Transverse colon (tissue), 4 donors: ENCODE data around the gene DPYD. TPM values are rescaled to one million over a fixed set of nuclear protein-coding genes. Genes with fewer than 3 reads are reported as not detected.

Experiments used
- DNase-seq: peaks from one replicate; pipeline ENCODE4 v3.0.0-alpha.2; 2019
- H3K27ac ChIP-seq, 4 donors: fragments of 200-600 bp; sonication (generic); 2 replicates each; pipeline ENCODE4 v1.5.1; 2016 to 2018; ENCODE audit warnings: inconsistent platforms in 4 of 4
- H3K27me3 ChIP-seq: fragments of 200-600 bp; sonication (generic); 2 replicates; pipeline ENCODE4 v1.5.1; 2017; ENCODE audit warnings: inconsistent platforms
- H3K36me3 ChIP-seq, 4 donors: fragments of 200-600 bp; sonication (generic); 2 replicates each; pipeline ENCODE4 v1.5.1; 2017 to 2019; ENCODE audit warnings: inconsistent platforms in 4 of 4
- H3K4me1 ChIP-seq, 4 donors: fragments of 200-600 bp; sonication (generic); 2 replicates each; pipeline ENCODE4 v1.5.1; 2017 to 2020; ENCODE audit warnings: inconsistent platforms in 4 of 4
- H3K4me3 ChIP-seq, 4 donors: fragments of 200-600 bp; sonication (generic); 1 replicate in 1 of 4; 2 replicates in 3 of 4; pipeline versions ENCODE4 v1.5.1 to v1.6.1; 2017 to 2019; ENCODE audit warnings: inconsistent platforms in 4 of 4
- H3K9me3 ChIP-seq, 2 donors: fragments of 200-600 bp; sonication (generic); 2 replicates each; pipeline ENCODE4 v1.5.1; 2017 to 2019; ENCODE audit warnings: inconsistent platforms in 2 of 2
- EP300 ChIP-seq: sonication (generic); formaldehyde crosslinking; IDR thresholded peaks from one replicate; pipeline ENCODE4 v1.6.1; 2017; ENCODE audit warnings: antibody characterized with exemption, low read depth
- POLR2A ChIP-seq: fragments of 450-650 bp; IDR thresholded peaks from one replicate; pipeline ENCODE4 v1.6.1; 2016; ENCODE audit warnings: antibody characterized with exemption, mild to moderate bottlenecking, moderate library complexity
- POLR2AphosphoS5 ChIP-seq, 3 donors: sonication (generic); formaldehyde crosslinking; IDR thresholded peaks; one replicate each; pipeline ENCODE4 v1.6.1; 2016; ENCODE audit warnings: antibody characterized with exemption in 3 of 3
- WGBS, 2 donors: methylation state at CpG; one replicate each; pipeline ENCODE4 v1.1.5; 2018; ENCODE audit warnings: low coverage in 1 of 2; 5-methylcytosine and 5-hydroxymethylcytosine counted together
- in situ Hi-C, 4 donors: fragments of 200-750 bp; cut with MboI; loops; one replicate each; pipeline versions ENCODE4 v1.15.0 to v1.15.1; 2017; ENCODE audit warnings: low sequenced_read_pairs in 3 of 4, low pct_ligation_motif_present in 1 of 4, low pct_unique_long_range_greater_than_20kb in 1 of 4
- intact Hi-C: fragments of 100-400 bp; cut with DNase I; formaldehyde crosslinking; loops from one replicate; pipeline ENCODE4 v1.15.1; 2023; ENCODE audit warnings: low total_unique reads
- total RNA-seq, 4 donors: library from RNA; depleted of rRNA; stranded (reverse); fragments of >200 nt; gene quantifications; one replicate each; pipeline ENCODE4 v1.1.0, GENCODE V29; 2016
- TF ChIP-seq, protein P1 (sequence below), 5 experiments: fragments of 200-600 bp in 3 of 5; fragments of 450-650 bp in 2 of 5; sonication (generic) in 3 of 5; IDR thresholded peaks; 1 replicate in 2 of 5; 2 replicates in 3 of 5; pipeline ENCODE4 v1.5.1; 2016 to 2017; ENCODE audit warnings: antibody characterized with exemption in 5 of 5, inconsistent platforms in 3 of 5, mild to moderate bottlenecking in 2 of 5, moderate library complexity in 1 of 5

DPYD gene
- total RNA-seq, 4 donors from 2014 or later = 11.2 to 34.8 (median 26.0) TPM

GRCh38 chr1:97567000-97567749, 353.7 kb downstream of the DPYD start:
- intact Hi-C loops (no loop called here), in situ Hi-C loops (no loop called here)
- Histone ChIP-seq H3K27me3 (no peaks in the 10 kb centered on the region), H3K27ac (no peak overlapping the region), H3K4me1 (no peaks in the 10 kb centered on the region), H3K36me3 (no peaks in the 10 kb centered on the region), H3K9me3 (no peaks in the 10 kb centered on the region), H3K4me3 (no peak overlapping the region)
- no peak for TF ChIP-seq POLR2A
- TF ChIP-seq, protein P1, sequence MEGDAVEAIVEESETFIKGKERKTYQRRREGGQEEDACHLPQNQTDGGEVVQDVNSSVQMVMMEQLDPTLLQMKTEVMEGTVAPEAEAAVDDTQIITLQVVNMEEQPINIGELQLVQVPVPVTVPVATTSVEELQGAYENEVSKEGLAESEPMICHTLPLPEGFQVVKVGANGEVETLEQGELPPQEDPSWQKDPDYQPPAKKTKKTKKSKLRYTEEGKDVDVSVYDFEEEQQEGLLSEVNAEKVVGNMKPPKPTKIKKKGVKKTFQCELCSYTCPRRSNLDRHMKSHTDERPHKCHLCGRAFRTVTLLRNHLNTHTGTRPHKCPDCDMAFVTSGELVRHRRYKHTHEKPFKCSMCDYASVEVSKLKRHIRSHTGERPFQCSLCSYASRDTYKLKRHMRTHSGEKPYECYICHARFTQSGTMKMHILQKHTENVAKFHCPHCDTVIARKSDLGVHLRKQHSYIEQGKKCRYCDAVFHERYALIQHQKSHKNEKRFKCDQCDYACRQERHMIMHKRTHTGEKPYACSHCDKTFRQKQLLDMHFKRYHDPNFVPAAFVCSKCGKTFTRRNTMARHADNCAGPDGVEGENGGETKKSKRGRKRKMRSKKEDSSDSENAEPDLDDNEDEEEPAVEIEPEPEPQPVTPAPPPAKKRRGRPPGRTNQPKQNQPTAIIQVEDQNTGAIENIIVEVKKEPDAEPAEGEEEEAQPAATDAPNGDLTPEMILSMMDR (IDR thresholded peaks at IDR 0.05) = no peak
- no peak for TF ChIP-seq EP300
- no peak for TF ChIP-seq POLR2AphosphoS5 (IDR thresholded peaks at IDR 0.05)
- no peak for DNase-seq
- WGBS, 2 donors = 92 to 97% methylated on average over 4 of the region's 4 CpGs

GRCh38 chr1:97565886-97566285, 354.9 kb downstream of the DPYD start:
- H3K4me3 ChIP-seq = no peak overlapping the region
- no peaks in the 10 kb centered on the region for H3K27me3 ChIP-seq
- TF ChIP-seq POLR2A (no peak), EP300 (no peak), POLR2AphosphoS5 (IDR thresholded peaks at IDR 0.05) (no peak)
- TF ChIP-seq, protein P1 (IDR thresholded peaks at IDR 0.05) = no peak
- WGBS, 2 donors = 79 to 90% methylated on average over 4 to 5 of the region's 5 CpGs
- H3K36me3 ChIP-seq = no peaks in the 10 kb centered on the region
- in situ Hi-C loops (no loop called here), intact Hi-C loops (no loop called here)
- no peaks in the 10 kb centered on the region for H3K4me1 ChIP-seq
- no peak overlapping the region for H3K27ac ChIP-seq
- DNase-seq = no peak
- no peaks in the 10 kb centered on the region for H3K9me3 ChIP-seq

- in situ Hi-C loops (no loop called here), intact Hi-C loops (no loop called here)
- Histone ChIP-seq H3K36me3 (no peaks in the 10 kb centered on the region), H3K9me3 (no peaks in the 10 kb centered on the region), H3K4me1 (no peaks in the 10 kb centered on the region), H3K27ac (no peak overlapping the region), H3K27me3 (no peaks in the 10 kb centered on the region), H3K4me3 (no peak overlapping the region)
- WGBS, 2 donors = 94 to 97% methylated on average over 4 of the region's 4 CpGs
- no peak for DNase-seq
- TF ChIP-seq POLR2AphosphoS5 (IDR thresholded peaks at IDR 0.05) (no peak), POLR2A (no peak), EP300 (no peak)
- TF ChIP-seq, protein P1 (IDR thresholded peaks at IDR 0.05) = no peak
Observed at GRCh38 chr1:97563926-97564325, 356.9 kb downstream of the DPYD start.

GRCh38 chr1:97562081-97562480, 358.8 kb downstream of the DPYD start:
- in situ Hi-C loops (no loop called here), intact Hi-C loops (no loop called here)
- H3K27me3 ChIP-seq = no peaks in the 10 kb centered on the region
- H3K9me3 ChIP-seq = no peaks in the 10 kb centered on the region
- H3K36me3 ChIP-seq = no peaks in the 10 kb centered on the region
- no peak overlapping the region for H3K27ac ChIP-seq
- no peak for TF ChIP-seq EP300
- no peak for TF ChIP-seq POLR2A
- TF ChIP-seq, protein P1 (IDR thresholded peaks at IDR 0.05) = no peak
- no peak for TF ChIP-seq POLR2AphosphoS5 (IDR thresholded peaks at IDR 0.05)
- H3K4me3 ChIP-seq = no peak overlapping the region
- no peaks in the 10 kb centered on the region for H3K4me1 ChIP-seq
- DNase-seq = no peak
